ENCODE data around the gene DNAH8.
A peak's percentile ranks its signal among the peaks of the same experiment; 100 is the strongest.
"Not testable (repeated sequence)": the region's sequence is repeated elsewhere in the genome, so short reads cannot be mapped to it uniquely, and the experiment has no call there.

The DNAH8 gene

DNA sequence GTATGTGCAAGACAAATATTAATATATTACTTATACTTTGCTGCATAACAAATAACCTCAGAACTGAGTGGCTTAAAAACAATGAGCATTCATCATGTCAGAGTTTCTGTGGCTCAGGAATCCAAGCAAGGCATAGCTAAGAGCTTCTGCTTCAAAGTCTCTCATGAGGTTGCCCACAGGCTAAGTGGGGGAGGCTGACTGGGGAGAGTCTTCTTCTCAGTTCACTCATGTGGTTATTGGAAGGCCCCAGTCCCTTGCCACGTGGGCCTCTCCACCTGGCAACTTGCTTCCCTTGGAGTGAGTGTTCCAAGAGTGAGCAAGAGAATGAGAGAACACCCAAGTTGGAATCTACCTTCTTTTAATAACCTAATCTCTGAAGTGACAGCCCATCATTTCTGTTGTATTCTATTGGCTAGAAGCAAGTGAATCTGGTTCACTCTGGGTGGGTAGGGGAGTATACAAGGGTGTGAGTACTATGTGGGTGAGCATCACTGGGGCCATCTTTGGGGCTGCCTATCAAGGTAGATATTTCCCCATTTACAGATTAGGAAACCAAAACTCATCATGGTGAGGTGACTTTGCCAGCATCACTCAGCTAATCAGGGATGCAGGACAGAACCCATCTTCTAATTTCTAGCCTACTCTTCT is 36.0 kb downstream of the DNAH8 start:
- DNase-seq (ENCODE audit: low spot score), result no peak

DNA sequence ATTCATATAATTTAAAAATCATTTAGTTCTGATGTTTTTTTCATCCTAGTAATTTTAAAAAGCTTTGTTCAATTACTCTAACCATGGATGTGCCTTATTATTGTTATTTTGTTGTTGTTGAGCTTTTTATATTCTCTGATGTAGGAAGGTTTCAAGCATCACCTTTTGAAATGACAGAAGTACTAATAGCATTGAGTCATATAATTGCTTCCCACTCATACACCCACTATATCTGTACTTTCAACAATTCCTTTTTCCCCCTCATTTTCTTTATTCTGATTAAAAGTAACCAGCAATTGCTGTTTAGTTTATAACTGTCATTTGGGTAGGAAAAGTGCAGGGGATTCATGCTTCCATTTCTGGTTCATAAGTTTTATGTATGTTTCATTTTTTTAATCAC is 38.6 kb downstream of the DNAH8 start:
- no peak for DNase-seq (ENCODE audit: low spot score)

DNA sequence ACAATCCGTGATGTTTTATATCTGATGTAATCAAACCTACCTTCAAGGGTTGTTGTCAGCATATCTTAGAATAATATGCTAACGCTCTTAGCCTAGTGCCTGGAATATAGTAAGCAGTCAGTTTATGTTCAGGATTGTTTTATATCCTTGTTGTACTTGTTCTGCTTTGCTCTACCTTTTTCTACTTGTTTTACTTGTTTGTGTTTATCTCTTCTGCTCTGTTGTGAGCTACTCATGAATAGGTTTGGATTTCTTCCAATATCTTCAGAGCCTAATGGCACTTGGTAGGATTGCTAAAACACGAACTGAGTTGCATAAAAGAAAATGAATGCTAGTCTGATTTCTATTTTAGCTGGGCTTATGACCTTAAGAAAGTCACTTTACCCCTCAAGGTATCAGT is 40.1 kb downstream of the DNAH8 start:
- DNase-seq (ENCODE audit: low spot score), result no peak

GRCh38 chr6:38755874-38756273 is 40.8 kb downstream of the DNAH8 start:
- DNase-seq (ENCODE audit: low spot score), result no peak

DNA sequence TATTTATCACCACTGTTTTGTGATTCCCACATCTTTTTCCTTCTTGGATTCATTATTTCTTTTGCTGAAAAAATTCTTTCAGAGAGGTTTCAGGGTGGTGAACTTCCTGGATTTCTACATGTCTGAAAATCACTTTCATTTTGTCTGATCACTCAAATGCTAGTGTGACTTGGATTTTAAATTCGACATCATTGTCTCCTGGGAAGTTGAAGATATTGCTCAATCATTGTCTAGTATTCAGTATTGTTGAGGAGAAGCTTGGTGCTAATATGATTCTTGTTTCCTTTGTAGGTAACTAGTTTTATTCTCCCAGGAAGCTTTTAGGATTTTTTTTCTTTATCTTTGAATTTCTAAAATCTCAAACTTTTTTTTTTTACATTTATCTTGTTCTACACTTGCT is 45.0 kb downstream of the DNAH8 start:
- DNase-seq (ENCODE audit: low spot score), result no peak

DNA sequence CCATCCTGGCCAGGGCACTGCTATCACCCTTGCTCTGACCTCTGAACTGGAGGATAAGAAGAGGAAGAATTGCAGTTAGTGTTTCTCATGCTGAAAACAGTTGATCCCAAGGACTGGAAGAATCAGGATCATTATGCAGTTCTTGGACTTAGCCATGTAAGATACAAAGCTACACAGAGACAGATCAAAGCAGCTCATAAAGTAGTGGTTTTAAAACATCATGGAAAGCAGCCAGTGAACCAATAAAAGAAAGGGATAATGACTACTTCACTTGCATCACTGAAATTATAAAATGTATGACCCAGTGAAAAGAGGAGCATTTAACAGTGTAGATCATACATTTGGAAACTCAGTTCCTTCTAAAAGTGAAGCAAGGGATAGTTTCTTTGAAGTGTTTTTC is 47.7 kb downstream of the DNAH8 start:
- DNase-seq (ENCODE audit: low spot score), result no peak

- no peak for DNase-seq (ENCODE audit: low spot score)
Observed at GRCh38 chr6:38767560-38767959, 52.4 kb downstream of the DNAH8 start.

- no peak for DNase-seq (ENCODE audit: low spot score)
Observed at GRCh38 chr6:38773338-38773737, 58.2 kb downstream of the DNAH8 start.

DNA sequence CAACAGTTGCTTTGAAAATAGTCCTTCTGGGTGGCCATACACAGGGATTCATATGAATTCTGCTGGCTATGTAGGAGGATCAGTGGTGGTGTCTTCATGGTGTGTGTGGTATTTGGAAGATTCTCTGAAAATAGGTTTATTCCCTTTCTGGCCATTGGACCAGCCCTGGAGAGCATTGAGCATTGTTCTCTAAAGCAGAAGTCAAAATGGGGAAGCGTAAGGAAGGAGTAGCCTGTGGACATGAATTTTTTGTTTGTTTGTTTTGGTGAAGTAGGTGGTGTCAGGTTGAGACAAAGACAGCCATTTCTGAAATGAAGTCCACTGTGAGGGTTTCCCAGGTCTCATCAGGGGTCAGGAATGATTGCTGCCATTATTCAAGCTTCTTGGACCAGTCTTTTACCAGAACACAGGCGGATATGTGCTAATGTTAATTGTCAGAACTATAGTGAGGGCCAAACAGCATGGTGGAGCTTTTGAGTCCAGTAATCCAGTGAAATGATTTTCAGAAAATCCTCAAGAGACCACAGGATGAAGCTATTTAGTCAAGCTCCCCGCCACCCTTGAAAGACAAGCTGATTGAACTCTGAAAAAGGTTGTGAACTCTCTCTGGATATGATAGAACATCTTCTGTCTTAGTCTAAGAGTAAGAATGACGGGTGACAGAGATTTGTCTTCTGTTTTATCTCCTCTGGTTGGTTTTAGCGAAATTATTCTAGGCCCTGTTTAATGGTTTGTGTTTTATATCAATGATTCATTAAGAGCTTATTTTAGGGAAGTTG is 60.0 kb downstream of the DNAH8 start:
- no peak for DNase-seq (ENCODE audit: low spot score)

GRCh38 chr6:38775870-38776269 is 60.8 kb downstream of the DNAH8 start:
- DNase-seq (ENCODE audit: low spot score), result no peak

- DNase-seq (ENCODE audit: low spot score), result peak; percentile 26
Observed at GRCh38 chr6:38776515-38776914, 61.4 kb downstream of the DNAH8 start.

DNA sequence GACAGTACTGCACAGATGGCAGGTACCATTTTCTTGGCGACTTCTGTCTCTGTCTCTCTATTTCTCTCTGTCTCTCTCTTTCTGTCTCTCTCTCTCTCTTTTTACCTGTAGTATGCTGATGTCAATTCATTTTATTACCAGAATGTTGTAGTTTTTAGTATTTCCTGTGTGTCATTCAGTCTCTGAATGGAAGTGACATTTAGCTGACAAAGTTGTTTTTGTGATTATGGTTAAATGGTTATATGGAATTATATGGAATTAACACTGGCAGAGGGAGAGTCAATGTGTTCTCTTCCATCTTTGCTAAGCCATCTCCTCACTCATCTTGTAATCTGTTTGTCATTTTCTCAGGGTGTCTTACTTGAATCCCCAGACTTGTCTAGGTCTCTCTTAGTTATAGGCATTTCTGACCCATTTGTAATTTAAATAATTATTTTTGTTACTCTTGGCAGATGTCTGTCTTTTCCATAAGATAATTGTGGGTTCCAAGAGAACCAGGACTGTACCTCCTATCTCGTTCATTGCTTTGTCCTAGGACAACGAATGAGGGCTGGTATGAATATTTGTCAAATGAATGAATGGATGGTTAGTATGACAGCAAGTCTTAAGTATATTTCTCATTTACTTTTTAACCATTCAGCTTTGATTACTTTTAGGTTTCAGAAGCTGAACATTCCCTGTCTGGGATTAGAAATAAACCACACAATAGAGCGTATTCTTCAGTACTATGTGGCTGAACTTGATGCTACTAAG is 64.4 kb downstream of the DNAH8 start:
- no peak for DNase-seq (ENCODE audit: low spot score)

GRCh38 chr6:38782616-38783015 is 67.5 kb downstream of the DNAH8 start:
- DNase-seq (ENCODE audit: low spot score), result no peak

GRCh38 chr6:38783443-38784228 is 68.5 kb downstream of the DNAH8 start:
- no peak for DNase-seq (ENCODE audit: low spot score)

DNA sequence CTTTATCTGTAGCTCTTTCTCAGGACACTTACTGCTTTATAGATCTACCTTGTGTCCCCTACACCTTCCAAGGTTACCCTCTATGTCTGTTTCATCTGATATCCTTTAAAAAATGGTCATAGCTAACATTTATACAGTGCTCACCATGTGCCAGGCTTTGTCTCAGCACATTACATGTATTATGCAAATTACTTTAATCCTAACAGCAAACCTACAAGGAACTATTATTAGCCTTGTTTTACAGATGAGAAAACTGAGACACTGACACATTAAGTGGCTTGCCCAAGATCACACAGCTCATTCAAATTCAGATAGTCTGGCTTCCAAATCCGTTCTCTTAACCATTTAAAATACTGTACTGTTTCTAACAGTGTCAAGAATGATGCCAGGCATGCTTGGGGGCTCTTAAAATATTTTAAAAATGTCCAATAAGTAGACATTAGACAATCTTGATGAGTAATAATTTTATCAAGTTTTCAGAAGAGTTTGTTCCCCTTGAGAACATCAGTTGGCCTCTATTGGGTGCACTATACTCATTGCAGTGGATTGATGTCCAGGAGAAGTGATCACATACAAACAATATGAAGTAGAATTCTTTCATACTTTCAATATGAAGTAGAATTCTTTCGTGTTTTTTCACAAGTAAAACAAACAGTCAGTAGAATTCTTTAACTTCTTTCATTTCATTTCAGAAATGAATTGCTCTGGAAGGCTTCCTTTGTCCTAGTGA is 69.6 kb downstream of the DNAH8 start:
- DNase-seq (ENCODE audit: low spot score), result no peak

- DNase-seq (ENCODE audit: low spot score), result no peak
Observed at GRCh38 chr6:38786486-38786885, 71.4 kb downstream of the DNAH8 start.

DNA sequence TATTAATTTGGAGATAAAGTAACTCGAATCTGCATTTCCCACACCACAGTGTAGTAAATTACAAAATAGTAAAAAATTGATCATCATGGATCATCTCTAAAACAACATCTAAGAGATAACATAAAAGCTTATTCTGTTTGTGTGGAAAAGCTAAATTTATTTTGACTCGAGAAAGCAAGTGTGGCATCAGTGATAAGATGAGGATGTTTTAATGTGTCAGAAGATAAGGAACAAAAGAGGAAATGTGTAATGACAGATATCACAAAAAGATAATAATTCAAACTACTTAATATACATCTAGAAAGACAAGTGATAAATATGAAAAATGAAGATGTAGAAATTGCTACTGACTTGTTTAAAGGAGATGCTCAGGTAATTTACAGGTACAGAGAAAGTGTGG is 74.1 kb downstream of the DNAH8 start:
- DNase-seq (ENCODE audit: low spot score), result no peak

DNA sequence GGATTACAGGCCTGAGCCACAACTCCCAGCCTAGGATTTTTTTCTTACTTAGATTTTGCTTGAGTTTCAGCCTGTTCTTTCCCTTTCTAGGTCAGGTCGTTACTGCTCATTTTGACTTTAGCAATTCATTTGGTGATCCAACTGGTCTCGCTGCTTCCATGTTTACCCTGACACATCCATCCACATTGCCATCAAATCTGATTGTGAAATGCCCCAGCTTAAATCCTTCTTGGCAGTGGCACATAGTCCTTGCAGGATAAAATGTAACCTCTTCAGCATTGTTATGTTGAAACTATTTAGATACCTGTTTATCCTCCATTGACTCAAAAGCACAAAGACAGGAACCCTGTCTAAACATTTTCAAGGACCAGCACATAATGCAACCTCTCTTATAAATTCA is 77.2 kb downstream of the DNAH8 start:
- DNase-seq (ENCODE audit: low spot score), result no peak

GRCh38 chr6:38794682-38795081 is 79.6 kb downstream of the DNAH8 start:
- DNase-seq (ENCODE audit: low spot score), result no peak

DNA sequence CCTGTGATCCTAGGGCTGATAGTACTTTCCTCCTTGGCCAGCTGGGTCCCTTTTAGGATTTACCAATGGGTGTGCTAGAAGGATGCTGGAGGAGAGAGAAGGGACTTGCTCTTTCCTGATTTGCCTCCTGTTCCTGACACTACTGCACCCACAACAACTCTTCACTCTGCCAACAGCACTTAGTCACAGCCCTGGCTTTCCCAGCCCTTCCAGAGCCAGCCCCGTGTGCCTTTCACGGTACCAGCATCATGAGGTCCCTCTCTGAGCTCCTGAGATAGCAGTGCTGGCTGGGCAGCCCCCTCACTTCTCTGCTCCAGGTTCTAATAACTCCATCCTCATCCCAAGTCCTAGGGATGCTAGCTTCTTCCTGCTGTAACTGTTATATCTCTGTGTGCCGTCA is 80.9 kb downstream of the DNAH8 start:
- no peak for DNase-seq (ENCODE audit: low spot score)

GRCh38 chr6:38796437-38796836 is 81.3 kb downstream of the DNAH8 start:
- not testable (repeated sequence) for DNase-seq (ENCODE audit: low spot score)

GRCh38 chr6:38796850-38797249 is 81.7 kb downstream of the DNAH8 start:
- no peak for DNase-seq (ENCODE audit: low spot score)

Data from AG08395 (cell line).